IPS-20b (cell line): ENCODE data around the gene PIH1D1.

Experiments used
- H3K27ac ChIP-seq: one replicate; pipeline ENCODE4 v1.5.1; 2013; ENCODE audit warnings: low read length
- H3K27me3 ChIP-seq: 2 replicates; pipeline ENCODE4 v1.6.1; 2013; ENCODE audit warnings: mild to moderate bottlenecking, low read length, inconsistent platforms; ENCODE audit not compliant: insufficient read depth
- H3K36me3 ChIP-seq: 2 replicates; pipeline ENCODE4 v1.6.1; 2013; ENCODE audit warnings: low read depth, mild to moderate bottlenecking, inconsistent platforms, low read length, moderate library complexity; ENCODE audit not compliant: insufficient read depth
- H3K4me1 ChIP-seq: 2 replicates; pipeline ENCODE4 v1.6.1; 2013; ENCODE audit warnings: mild to moderate bottlenecking, control low read depth, inconsistent platforms, low read length, moderate library complexity; ENCODE audit not compliant: insufficient read depth
- H3K4me3 ChIP-seq: 2 replicates; pipeline ENCODE4 v1.5.1; 2013; ENCODE audit warnings: mild to moderate bottlenecking, low read length, inconsistent platforms
- H3K9ac ChIP-seq: 2 replicates; pipeline ENCODE4 v1.6.1; 2013; ENCODE audit warnings: low read depth, mild to moderate bottlenecking, inconsistent platforms, low read length, moderate library complexity
- H3K9me3 ChIP-seq: 2 replicates; pipeline ENCODE4 v1.6.1; 2013; ENCODE audit warnings: mild to moderate bottlenecking, low read depth, low read length, inconsistent platforms; ENCODE audit not compliant: insufficient read depth

PIH1D1 gene

DNA sequence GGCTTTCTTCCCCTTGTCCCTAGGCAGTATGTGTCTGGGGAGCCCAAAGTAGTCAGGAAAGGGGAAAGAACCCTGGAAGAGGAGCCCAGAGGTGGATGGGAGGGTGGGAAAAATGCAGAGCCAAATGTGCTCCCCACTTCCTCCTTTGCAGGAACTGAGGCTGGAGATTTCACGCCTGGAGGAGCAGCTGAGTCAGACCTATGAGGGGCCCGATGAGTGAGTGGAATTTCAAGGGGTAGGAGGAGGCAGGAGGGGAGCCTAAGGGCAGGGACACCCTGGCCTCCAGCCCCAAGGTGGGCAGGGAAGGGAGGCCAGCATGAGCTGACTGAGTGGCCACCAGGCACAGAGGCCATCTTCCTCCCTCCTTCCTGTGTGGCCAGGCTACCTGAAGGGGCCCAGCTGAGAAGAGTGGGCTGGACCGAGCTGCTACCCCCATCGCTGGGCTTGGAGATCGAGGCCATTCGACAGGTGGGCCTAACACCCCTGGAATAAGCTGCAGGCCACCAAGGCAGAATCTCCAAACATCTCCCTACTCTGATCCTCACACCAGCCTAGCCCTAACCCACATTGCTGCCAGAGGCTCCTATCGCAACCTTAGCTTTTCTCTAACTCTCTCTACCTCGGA lies 42.7 kb downstream of the PIH1D1 start:
- Histone ChIP-seq H3K4me3 (no peak overlapping the region), H3K27me3 (no peaks in the 10 kb centered on the region), H3K9me3 (no peaks in the 10 kb centered on the region), H3K36me3 (no peaks in the 10 kb centered on the region), H3K9ac (no peak overlapping the region), H3K27ac (no peak overlapping the region), H3K4me1 (peaks cover 4% of the 10 kb centered on the region; the same call in 1 of the 2 replicates)

DNA sequence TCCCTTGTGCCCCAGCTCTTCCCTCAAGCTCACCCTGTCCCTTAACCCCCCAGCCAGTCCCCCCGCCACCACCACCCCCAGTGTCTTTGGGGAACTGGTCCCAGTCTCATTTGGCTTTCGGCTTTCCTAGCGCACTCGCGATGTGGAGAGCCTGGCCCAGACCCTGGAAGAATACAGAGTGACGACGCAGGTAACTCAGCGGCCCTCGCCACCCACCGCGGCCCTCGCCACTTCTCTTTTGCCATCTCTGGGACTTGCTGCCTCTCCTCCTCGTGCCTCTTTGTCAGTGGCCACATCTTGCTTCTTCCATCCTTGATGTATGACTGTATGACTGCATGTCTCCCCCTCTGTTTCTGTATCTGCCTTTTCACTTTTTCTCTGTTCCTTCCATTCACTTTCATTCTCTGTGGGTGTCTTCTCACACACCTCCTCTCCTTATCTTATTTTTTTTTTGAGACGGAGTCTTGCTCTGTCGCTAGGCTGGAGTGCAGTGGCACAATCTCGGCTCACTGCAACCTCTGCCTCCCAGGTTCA lies 44.1 kb downstream of the PIH1D1 start:
- peaks cover 8% of the 10 kb centered on the region for H3K4me1 ChIP-seq
- no peak overlapping the region for H3K9ac ChIP-seq
- H3K4me3 ChIP-seq: no peak overlapping the region
- no peaks in the 10 kb centered on the region for H3K27me3 ChIP-seq
- no peaks in the 10 kb centered on the region for H3K9me3 ChIP-seq
- H3K36me3 ChIP-seq: no peaks in the 10 kb centered on the region
- H3K27ac ChIP-seq: no peak overlapping the region

DNA sequence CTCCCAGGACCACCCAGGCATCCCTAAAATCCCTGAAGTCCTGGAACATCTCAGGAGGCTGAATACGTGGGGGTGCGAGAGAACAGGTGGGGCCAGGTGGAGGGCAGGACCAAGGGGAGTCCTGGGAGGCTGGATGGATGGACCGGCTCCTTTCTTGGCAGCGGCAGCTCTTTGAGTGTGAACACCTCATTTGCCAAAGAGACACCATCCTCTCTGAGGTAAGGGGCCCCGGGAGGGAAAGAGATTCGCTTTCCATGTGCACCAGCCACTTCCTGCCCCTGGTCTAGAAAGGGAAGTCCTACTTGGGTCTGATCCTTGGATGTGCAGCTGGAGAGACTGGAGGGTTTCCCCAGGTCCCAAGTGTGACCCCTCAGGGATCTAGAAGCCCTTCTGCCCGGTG lies 44.5 kb downstream of the PIH1D1 start:
- no peaks in the 10 kb centered on the region for H3K36me3 ChIP-seq
- H3K4me1 ChIP-seq: peaks cover 8% of the 10 kb centered on the region
- H3K9me3 ChIP-seq: no peaks in the 10 kb centered on the region
- H3K4me3 ChIP-seq: no peak overlapping the region
- H3K27me3 ChIP-seq: no peaks in the 10 kb centered on the region
- no peak overlapping the region for H3K27ac ChIP-seq
- H3K9ac ChIP-seq: no peak overlapping the region

DNA sequence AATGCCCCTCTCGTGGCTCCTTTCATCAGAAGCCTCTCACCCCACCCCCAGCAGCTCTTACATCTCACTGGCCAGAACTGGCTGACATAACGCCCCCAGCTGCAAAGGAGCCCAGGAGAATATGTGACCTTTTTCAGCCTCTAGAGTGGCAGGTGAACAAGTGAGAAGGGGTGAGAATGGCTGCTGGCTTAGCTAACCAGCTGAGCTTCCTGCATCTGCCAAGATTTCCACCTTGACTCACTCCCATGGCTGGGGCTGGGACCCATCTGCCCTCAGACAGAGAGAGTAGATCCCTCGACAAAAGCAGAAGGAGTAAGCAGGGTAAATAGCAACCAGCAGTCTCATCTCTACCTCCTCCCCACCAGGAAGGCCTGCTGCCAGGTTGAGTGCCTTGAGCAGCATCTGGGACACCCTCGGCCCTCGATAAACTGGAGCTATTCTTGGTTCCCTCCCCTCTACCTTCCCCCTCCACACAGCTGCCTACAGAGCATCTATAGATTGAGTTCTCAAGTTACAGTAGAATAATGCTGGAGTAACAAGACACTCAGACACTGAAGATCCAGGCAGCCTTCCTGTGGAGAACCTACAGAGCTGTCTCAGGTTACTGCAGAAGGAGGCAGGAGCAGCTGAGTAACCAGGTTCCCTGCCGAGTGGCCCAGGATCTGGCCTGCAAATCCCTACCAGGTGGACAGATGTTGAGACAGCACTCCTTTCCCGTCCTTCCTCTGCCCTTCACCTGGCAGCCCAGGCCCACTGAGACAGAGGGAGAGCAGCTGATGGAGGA lies 48.0 kb downstream of the PIH1D1 start:
- Histone ChIP-seq H3K4me1 (peaks cover 12% of the 10 kb centered on the region), H3K9ac (peak overlapping the region; percentile 81; the same call in 1 of the 2 replicates), H3K27ac (peak overlapping the region; percentile 75)

DNA sequence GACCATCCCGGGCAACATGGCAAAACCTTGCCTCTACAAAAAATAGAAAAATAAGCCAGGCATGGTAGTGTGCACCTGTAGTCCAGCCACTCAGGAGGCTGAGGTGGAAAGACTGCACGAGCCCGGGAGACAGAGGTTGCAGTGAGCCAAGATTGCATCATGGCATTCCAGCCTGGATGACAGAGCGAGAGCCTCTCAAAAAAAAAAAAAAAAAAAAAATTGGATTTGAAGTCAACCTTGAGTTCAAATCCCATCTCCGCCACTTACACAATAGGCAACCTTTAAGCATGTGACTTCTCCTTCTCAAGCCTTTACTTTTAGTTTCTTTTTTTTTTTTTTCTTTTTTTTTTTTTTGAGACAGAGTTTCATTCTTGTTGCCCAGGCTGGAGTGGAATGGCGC lies 51.6 kb downstream of the PIH1D1 start:
- Histone ChIP-seq H3K9me3 (no peaks in the 10 kb centered on the region), H3K4me1 (peaks cover 12% of the 10 kb centered on the region), H3K4me3 (no peak overlapping the region), H3K27me3 (no peaks in the 10 kb centered on the region), H3K9ac (no peak overlapping the region), H3K27ac (no peak overlapping the region), H3K36me3 (no peaks in the 10 kb centered on the region)

More for the DNA sequence above, 48.0 kb downstream of the PIH1D1 start:
- Histone ChIP-seq H3K27me3 (no peaks in the 10 kb centered on the region), H3K36me3 (no peaks in the 10 kb centered on the region), H3K4me3 (peak overlapping the region; percentile 53), H3K9me3 (no peaks in the 10 kb centered on the region)

DNA sequence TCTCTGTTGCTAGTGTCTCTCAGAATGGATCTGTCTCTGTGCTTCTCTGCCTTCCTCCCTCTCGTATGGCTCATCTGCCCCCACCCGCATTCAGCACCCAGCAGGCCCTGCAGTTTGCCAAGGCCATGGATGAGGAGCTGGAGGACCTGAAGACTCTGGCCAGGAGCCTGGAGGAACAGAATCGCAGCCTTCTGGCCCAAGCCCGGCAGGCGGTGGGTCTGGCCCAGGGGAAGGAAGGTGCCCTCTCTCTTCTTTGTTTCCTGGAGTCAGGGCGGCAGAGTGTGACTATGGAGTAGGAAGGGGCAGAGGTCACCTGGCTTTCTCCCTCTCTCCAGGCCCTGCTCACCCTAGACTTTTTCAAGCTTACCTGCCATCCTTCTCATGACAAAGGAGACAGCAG lies 52.7 kb downstream of the PIH1D1 start:
- Histone ChIP-seq H3K9me3 (no peaks in the 10 kb centered on the region), H3K36me3 (no peaks in the 10 kb centered on the region), H3K9ac (no peak overlapping the region), H3K4me1 (peaks cover 11% of the 10 kb centered on the region), H3K27ac (no peak overlapping the region), H3K27me3 (no peaks in the 10 kb centered on the region), H3K4me3 (no peak overlapping the region)

DNA sequence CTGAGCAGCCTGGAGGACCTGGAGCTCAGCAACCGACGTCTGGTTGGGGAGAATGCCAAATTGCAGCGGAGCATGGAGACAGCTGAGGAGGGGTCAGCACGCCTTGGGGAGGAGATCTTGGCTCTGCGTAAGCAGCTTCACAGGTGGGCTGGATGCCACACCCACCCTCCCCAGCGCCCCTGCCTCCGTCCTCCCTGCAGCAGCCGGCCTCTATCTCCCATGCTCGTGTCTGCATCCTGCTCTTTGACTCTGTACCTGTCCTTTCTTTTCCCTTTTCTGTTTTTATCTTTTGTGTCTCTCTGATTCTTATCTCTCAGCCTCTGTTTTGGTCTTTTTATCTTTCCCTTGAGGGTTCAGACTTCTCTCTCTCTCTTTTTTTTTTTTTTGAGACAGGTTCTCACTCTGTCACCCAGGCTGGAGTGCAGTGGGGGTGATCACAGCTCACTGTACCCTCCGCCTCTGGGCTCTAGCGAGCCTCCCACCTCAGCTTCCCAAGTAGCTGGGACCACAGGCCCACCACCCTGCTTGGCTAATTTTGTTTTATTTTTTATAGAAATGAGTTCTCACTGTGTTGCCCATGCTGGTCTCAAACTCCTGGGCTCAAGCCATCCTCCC lies 53.5 kb downstream of the PIH1D1 start:
- Histone ChIP-seq H3K9me3 (no peaks in the 10 kb centered on the region), H3K9ac (no peak overlapping the region), H3K4me1 (peaks cover 7% of the 10 kb centered on the region; the same call in 1 of the 2 replicates), H3K36me3 (no peaks in the 10 kb centered on the region), H3K27ac (no peak overlapping the region), H3K4me3 (no peak overlapping the region), H3K27me3 (no peaks in the 10 kb centered on the region)

DNA sequence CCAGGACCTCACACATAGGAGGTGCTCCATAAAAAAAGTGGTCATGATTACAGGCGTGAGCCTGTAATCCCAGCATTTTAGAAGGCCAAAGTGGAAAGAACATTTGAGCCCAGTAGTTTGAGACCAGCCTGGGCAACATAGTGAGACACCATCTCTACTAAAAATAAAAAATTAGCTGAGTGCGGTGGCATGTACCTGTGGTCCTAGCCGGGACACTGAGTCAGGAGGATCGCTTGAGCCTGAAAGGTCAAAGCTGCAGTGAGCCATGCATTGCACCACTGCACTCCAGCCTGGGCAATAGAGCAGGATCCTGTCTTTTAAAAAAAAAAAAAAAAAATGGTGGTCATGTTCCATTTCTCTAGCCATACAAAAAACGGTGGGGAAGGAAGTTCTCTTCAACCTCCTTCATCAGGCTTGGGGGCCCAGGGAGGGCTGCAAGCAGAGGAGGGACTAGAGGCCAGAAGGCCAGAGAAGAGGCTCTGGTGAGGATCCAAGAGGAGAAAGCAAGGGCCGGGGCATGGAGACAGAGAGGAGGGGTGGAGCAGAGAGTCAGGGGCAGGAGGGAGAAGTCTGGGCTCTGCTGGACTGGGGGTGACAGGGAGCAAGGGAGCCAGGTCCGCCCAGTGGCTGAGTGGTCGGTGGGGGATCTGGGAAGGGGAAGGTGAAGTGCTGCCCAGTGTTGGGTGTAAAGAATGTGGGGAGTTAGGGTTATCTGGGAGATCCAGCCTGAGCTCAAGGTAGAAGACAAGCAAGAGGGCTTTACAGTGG lies 54.7 kb downstream of the PIH1D1 start:
- no peaks in the 10 kb centered on the region for H3K27me3 ChIP-seq
- H3K9me3 ChIP-seq: no peaks in the 10 kb centered on the region
- H3K27ac ChIP-seq: no peak overlapping the region
- no peaks in the 10 kb centered on the region for H3K36me3 ChIP-seq
- no peak overlapping the region for H3K9ac ChIP-seq
- H3K4me1 ChIP-seq: peaks cover 7% of the 10 kb centered on the region; the same call in 1 of the 2 replicates
- no peak overlapping the region for H3K4me3 ChIP-seq
